Left ventricle myocardium inferior (tissue), 1 donor: ENCODE results near the gene DST. TPM values are rescaled to one million over a fixed set of nuclear protein-coding genes. Genes with fewer than 3 reads are reported as not detected.
A peak's percentile ranks its signal among the peaks of the same experiment; 100 is the strongest.

Experiments used
- DNase-seq: peaks from one replicate; pipeline ENCODE4 v3.0.0-alpha.2; 2020
- H3K27ac ChIP-seq: fragments of 200-600 bp; replicated peaks from 2 replicates; pipeline ENCODE4 v1.8.0; 2021
- H3K27me3 ChIP-seq: fragments of 200-600 bp; 2 replicates; pipeline ENCODE4 v1.8.0; 2021; ENCODE audit warnings: low read depth
- H3K36me3 ChIP-seq: fragments of 200-600 bp; 2 replicates; pipeline ENCODE4 v1.8.0; 2021
- H3K4me1 ChIP-seq: fragments of 200-600 bp; 2 replicates; pipeline ENCODE4 v1.8.0; 2021
- H3K4me3 ChIP-seq: fragments of 200-600 bp; 2 replicates; pipeline ENCODE4 v1.8.0; 2021; ENCODE audit warnings: mild to moderate bottlenecking, moderate library complexity
- H3K9me3 ChIP-seq: fragments of 200-600 bp; replicated peaks from 2 replicates; pipeline ENCODE4 v1.8.0; 2021
- intact Hi-C: fragments of 100-400 bp; cut with micrococcal nuclease; formaldehyde crosslinking; loops from one replicate; pipeline ENCODE4 v1.11.0; 2022
- total RNA-seq: library from RNA; stranded (reverse); fragmentation: NEBNext Ultra II Directional; extraction: Animal tissue kit (Norgen Biotek cat#: 25700); gene quantifications from one replicate; pipeline ENCODE4 v1.2.1, GENCODE V29; 2021
- TF ChIP-seq, protein P1 (sequence below): fragments of 200-600 bp; IDR thresholded peaks from 2 replicates; pipeline ENCODE4 v1.8.0; 2021; ENCODE audit warnings: antibody characterized with exemption, mild to moderate bottlenecking, borderline replicate concordance
- donor health status: DM: no; HTN: yes; CAD: no; lungs with severe emphysema.

DST gene
- total RNA-seq, 1 donor from 2014 or later = 331 TPM

DNA sequence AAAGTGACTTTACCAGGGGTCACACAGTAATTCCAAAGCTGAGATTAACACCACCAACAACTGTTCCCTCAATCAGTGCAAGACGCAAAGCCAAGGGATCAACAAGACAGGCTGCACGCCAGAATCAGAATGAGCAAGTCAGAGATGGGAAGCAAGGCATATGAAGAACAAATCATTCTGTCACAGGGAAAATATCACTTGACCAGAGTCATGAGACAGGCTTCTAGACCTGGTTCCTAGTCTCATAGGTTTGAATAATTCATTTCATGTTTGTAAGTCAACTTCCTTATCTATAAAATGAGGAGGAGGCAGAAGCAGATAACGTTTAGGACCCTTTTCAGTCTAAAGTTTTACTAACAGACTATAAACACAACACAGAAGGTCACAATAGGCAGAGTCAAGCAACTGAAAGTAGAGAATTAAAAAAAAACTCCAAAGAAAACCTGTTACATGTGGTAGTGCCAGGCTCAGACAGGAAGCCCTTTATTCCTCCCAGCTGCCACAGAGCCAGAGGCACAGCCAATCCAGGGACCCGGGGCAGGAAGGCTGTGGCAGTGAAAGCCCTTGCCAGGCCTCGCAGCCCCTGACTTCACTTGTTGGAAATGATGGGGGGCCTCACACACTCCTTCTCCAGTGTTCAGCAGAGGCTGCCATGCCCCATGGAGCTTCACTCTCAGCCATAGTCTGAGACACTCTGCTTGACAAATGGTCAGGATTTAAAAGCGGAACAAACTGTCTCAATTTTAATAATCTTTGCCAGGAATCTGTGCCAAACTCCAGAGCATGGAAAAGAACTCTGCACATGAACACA is 29.2 kb upstream of the DST start:
- peak overlapping the region; percentile 86 for H3K27ac ChIP-seq
- H3K36me3 ChIP-seq = peaks cover 7% of the 10 kb centered on the region
- H3K27me3 ChIP-seq = no peaks in the 10 kb centered on the region
- peaks cover 60% of the 10 kb centered on the region for H3K4me1 ChIP-seq
- no peaks in the 10 kb centered on the region for H3K9me3 ChIP-seq
- TF ChIP-seq, protein P1, sequence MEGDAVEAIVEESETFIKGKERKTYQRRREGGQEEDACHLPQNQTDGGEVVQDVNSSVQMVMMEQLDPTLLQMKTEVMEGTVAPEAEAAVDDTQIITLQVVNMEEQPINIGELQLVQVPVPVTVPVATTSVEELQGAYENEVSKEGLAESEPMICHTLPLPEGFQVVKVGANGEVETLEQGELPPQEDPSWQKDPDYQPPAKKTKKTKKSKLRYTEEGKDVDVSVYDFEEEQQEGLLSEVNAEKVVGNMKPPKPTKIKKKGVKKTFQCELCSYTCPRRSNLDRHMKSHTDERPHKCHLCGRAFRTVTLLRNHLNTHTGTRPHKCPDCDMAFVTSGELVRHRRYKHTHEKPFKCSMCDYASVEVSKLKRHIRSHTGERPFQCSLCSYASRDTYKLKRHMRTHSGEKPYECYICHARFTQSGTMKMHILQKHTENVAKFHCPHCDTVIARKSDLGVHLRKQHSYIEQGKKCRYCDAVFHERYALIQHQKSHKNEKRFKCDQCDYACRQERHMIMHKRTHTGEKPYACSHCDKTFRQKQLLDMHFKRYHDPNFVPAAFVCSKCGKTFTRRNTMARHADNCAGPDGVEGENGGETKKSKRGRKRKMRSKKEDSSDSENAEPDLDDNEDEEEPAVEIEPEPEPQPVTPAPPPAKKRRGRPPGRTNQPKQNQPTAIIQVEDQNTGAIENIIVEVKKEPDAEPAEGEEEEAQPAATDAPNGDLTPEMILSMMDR = no peak
- intact Hi-C loops = no loop called here
- peak overlapping the region; percentile 9 for H3K4me3 ChIP-seq
- DNase-seq = no peak

DNA sequence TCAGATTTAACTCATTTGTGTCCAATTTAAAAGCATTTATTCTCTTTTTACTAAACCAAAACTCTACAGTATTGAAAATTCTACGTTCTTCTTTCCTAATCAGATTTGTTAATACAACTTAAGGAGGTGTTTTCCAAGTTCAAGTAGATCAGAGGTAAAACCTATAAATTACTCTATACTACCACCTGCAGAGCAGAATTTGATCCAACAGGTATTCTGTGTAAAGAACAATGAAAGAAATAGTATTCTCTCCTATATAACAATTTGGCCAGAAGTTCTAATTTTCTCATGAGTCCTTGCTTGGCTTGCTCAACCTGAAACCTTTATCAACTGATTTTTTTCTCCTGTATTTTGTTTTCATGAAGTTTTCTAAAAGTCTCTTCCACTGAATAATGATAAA is 28.5 kb upstream of the DST start:
- TF ChIP-seq, protein P1 = no peak
- no peaks in the 10 kb centered on the region for H3K9me3 ChIP-seq
- peaks cover 7% of the 10 kb centered on the region for H3K36me3 ChIP-seq
- no peak for DNase-seq
- peaks cover 63% of the 10 kb centered on the region for H3K4me1 ChIP-seq
- intact Hi-C loops = no loop called here
- H3K27ac ChIP-seq = peak overlapping the region; percentile 86
- H3K4me3 ChIP-seq = no peak overlapping the region
- H3K27me3 ChIP-seq = no peaks in the 10 kb centered on the region

DNA sequence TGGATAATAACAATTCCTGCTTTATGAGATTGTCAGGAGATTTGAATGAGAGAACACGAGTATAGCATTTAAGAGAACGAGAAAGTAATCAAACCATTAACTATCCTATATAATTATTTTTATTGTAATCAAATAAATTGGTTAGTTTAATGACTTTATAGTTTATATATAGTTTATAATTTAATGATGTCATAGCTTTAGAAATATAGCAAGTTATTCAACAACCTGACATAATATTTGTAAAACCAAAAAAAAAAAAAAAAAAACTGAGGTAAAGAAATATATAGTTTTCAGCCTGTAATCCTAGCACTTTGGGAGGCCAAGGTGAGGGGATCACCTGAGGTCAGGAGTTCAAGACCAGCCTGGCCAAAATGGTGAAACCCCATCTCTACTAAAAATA is 26.4 kb upstream of the DST start:
- Histone ChIP-seq H3K4me3 (no peak overlapping the region), H3K27me3 (no peaks in the 10 kb centered on the region), H3K4me1 (peaks cover 76% of the 10 kb centered on the region), H3K27ac (peak overlapping the region; percentile 86), H3K9me3 (no peaks in the 10 kb centered on the region), H3K36me3 (peaks cover 7% of the 10 kb centered on the region)
- TF ChIP-seq, protein P1 = no peak
- intact Hi-C loops = no loop called here
- DNase-seq = no peak

DNA sequence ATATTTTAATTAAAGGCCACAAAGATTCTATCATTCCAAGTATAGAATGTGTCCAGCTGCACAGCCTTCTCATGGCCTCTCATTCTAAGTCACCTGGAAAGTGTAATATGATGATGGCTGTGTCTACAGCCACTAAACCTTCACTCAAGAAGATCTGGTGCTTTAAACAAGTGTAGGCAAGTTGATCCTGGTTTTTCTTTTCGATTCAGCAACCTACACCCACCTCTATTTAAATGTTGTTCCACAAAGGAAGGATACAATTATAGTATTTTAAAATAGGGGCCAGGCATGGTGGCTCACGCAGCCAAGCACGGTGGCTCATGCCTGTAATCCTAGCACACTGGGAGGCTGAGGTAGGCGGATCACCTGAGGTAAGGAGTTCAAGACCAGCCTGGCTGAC is 25.5 kb upstream of the DST start:
- TF ChIP-seq, protein P1 = no peak
- H3K9me3 ChIP-seq = no peaks in the 10 kb centered on the region
- H3K4me1 ChIP-seq = peaks cover 76% of the 10 kb centered on the region
- DNase-seq = no peak
- peak overlapping the region; percentile 3 for H3K27ac ChIP-seq
- no peaks in the 10 kb centered on the region for H3K27me3 ChIP-seq
- peaks cover 7% of the 10 kb centered on the region for H3K36me3 ChIP-seq
- intact Hi-C loops = no loop called here
- H3K4me3 ChIP-seq = no peak overlapping the region

DNA sequence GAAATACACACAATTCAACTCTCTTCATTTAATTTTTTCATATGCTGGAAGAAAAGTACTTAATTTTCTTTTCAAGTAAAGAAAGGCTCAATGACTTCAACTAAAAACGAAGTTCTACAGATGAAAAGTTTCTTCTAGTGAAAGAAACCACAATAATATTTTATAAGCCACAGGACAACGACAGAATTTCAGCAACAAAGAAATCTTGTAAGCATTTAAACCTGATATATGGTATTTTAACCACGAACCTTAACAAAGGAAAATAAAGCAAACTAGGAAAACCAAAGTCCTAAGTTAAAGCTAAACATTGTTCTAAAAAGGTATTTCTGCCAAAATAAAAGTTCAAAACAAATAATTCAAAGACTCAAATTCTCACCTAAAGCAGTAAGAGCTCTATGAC is 24.6 kb upstream of the DST start:
- intact Hi-C loops = no loop called here
- Histone ChIP-seq H3K36me3 (peaks cover 7% of the 10 kb centered on the region), H3K4me1 (peaks cover 73% of the 10 kb centered on the region), H3K27me3 (no peaks in the 10 kb centered on the region), H3K27ac (peak overlapping the region; percentile 24), H3K9me3 (no peaks in the 10 kb centered on the region), H3K4me3 (no peak overlapping the region)
- DNase-seq = no peak
- TF ChIP-seq, protein P1 = no peak
